ENCODE measurements around the gene MMEL1.

DNA sequence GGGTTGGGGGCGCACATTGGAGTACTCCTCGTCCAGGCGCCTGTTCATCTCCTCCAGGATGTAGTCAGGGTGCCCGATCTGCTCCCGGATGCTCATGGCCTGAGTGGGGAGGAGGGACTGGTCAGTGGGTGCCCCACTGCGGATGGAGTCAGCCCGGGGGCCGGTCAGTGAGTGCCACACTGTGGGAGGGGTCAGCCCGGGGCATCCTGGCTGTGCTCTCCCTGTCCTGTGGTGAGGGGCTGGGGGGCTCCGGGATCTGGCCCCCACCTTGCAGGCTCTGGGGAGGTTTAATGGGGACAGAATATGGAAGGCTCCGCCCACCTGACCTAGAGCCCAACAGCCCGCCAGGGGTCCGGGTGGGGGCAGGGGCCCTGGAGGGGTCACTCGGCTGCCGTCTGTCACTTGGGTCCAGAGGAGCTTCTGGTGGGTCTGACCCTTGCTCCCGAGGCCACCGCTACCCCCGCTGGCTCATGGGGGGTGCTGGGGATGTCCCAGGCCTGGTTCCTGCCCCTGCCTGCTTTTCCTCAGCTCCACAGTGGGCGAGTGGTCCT lies 37.5 kb downstream of the MMEL1 start:
- TF ChIP-seq, protein P1, sequence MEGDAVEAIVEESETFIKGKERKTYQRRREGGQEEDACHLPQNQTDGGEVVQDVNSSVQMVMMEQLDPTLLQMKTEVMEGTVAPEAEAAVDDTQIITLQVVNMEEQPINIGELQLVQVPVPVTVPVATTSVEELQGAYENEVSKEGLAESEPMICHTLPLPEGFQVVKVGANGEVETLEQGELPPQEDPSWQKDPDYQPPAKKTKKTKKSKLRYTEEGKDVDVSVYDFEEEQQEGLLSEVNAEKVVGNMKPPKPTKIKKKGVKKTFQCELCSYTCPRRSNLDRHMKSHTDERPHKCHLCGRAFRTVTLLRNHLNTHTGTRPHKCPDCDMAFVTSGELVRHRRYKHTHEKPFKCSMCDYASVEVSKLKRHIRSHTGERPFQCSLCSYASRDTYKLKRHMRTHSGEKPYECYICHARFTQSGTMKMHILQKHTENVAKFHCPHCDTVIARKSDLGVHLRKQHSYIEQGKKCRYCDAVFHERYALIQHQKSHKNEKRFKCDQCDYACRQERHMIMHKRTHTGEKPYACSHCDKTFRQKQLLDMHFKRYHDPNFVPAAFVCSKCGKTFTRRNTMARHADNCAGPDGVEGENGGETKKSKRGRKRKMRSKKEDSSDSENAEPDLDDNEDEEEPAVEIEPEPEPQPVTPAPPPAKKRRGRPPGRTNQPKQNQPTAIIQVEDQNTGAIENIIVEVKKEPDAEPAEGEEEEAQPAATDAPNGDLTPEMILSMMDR (conservative IDR thresholded peaks at IDR 0.05 in 1 of 2, IDR thresholded peaks at IDR 0.05 in 1 of 2; ENCODE audit: low read depth in 1 of 2, low read length in 2 of 2), result no peak
- no peak for TF ChIP-seq EZH2 (IDR thresholded peaks at IDR 0.05; ENCODE audit: low read length, missing control alignments)

All from fibroblast of lung (primary cell).